ENCODE data around the gene TENM4.
"Not testable (repeated sequence)": the region's sequence is repeated elsewhere in the genome, so short reads cannot be mapped to it uniquely, and the experiment has no call there.

Gene TENM4

GRCh38 chr11:78857688-78858087, 583.1 kb downstream of the TENM4 start:
- DNase-seq = no peak

- DNase-seq = no peak
Measured at GRCh38 chr11:78856211-78856610, 584.6 kb downstream of the TENM4 start.

GRCh38 chr11:78855116-78855515, 585.7 kb downstream of the TENM4 start:
- DNase-seq = no peak

- no peak for DNase-seq
Measured at GRCh38 chr11:78853521-78853920, 587.3 kb downstream of the TENM4 start.

GRCh38 chr11:78851878-78852586, 588.8 kb downstream of the TENM4 start:
- DNase-seq = no peak

- no peak for DNase-seq
Measured at GRCh38 chr11:78850078-78850477, 590.8 kb downstream of the TENM4 start.

- DNase-seq = no peak
Measured at GRCh38 chr11:78846269-78846668, 594.6 kb downstream of the TENM4 start.

- no peak for DNase-seq
Measured at GRCh38 chr11:78845496-78845895, 595.3 kb downstream of the TENM4 start.

- DNase-seq = no peak
Measured at GRCh38 chr11:78841456-78842060, 599.3 kb downstream of the TENM4 start.

GRCh38 chr11:78840623-78841022, 600.2 kb downstream of the TENM4 start:
- DNase-seq = no peak

GRCh38 chr11:78840200-78840599, 600.6 kb downstream of the TENM4 start:
- DNase-seq = no peak

GRCh38 chr11:78838417-78838816, 602.4 kb downstream of the TENM4 start:
- peak; percentile 2 for DNase-seq

GRCh38 chr11:78835646-78836045, 605.2 kb downstream of the TENM4 start:
- DNase-seq = no peak

- DNase-seq = no peak
Measured at GRCh38 chr11:78834886-78835285, 605.9 kb downstream of the TENM4 start.

GRCh38 chr11:78833237-78833636, 607.6 kb downstream of the TENM4 start:
- no peak for DNase-seq

GRCh38 chr11:78832226-78832947, 608.4 kb downstream of the TENM4 start:
- DNase-seq = peak; percentile 17

GRCh38 chr11:78831571-78831970, 609.3 kb downstream of the TENM4 start:
- no peak for DNase-seq

GRCh38 chr11:78830277-78830819, 610.5 kb downstream of the TENM4 start:
- no peak for DNase-seq

GRCh38 chr11:78829146-78829545, 611.7 kb downstream of the TENM4 start:
- no peak for DNase-seq

- no peak for DNase-seq
Measured at GRCh38 chr11:78828676-78829075, 612.2 kb downstream of the TENM4 start.

- not testable (repeated sequence) for DNase-seq
Measured at GRCh38 chr11:78827291-78827690, 613.5 kb downstream of the TENM4 start.

GRCh38 chr11:78825591-78826020, 615.2 kb downstream of the TENM4 start:
- no peak for DNase-seq

GRCh38 chr11:78823588-78823987, 617.2 kb downstream of the TENM4 start:
- no peak for DNase-seq

- DNase-seq = no peak
Measured at GRCh38 chr11:78822931-78823423, 617.9 kb downstream of the TENM4 start.

Measured in NCI-H82 (cell line).